CD4-positive, alpha-beta T cell treated with Interleukin-1 beta for 1 hour (primary cell): ENCODE results near the gene MAPK11.
A peak's percentile ranks its signal among the peaks of the same experiment; 100 is the strongest.

Experiments used
- DNase-seq, 2 donors: peaks; one replicate each; pipeline ENCODE4 v3.0.0-alpha.2; 2020 to 2022

Gene MAPK11

DNA sequence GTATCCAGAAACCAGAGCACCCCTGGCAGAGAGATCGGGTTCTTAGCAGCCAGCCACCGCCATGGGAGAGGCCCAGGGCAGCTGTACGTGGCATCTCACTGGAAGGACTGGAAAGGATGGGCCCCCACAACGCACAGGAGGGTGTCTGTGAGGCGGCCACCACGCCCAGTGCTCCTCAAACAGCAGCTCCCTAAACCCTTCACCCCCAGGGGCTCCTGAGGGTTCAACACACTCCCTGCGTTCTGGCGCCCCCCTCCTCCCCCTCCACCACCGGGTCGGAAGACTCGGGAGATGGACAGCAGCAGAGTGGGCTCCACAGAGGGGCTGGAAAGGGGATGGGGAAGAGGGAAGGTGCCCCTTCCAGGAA is 9.8 kb downstream of the MAPK11 start:
- no peak for DNase-seq

DNA sequence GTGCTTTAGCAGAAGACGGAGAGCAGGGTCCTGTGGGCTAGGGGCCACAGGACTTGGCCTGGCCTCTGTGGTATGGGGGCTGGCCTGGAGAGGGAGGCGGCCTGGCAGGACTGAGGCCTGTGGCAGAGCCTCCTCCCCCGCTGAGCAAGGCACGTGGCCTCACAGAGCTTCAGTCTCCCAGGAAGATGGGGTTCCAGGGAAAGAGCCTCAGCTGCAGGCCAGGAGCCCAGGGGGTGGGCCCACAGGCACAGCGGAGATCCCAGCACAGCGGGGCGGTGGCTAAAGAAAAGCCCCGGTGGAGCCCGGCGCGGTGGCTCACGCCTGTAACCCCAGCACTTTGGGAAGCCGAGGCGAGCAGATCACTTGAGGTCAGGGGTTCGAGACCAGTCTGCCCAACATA is 10.9 kb downstream of the MAPK11 start:
- no peak for DNase-seq

DNA sequence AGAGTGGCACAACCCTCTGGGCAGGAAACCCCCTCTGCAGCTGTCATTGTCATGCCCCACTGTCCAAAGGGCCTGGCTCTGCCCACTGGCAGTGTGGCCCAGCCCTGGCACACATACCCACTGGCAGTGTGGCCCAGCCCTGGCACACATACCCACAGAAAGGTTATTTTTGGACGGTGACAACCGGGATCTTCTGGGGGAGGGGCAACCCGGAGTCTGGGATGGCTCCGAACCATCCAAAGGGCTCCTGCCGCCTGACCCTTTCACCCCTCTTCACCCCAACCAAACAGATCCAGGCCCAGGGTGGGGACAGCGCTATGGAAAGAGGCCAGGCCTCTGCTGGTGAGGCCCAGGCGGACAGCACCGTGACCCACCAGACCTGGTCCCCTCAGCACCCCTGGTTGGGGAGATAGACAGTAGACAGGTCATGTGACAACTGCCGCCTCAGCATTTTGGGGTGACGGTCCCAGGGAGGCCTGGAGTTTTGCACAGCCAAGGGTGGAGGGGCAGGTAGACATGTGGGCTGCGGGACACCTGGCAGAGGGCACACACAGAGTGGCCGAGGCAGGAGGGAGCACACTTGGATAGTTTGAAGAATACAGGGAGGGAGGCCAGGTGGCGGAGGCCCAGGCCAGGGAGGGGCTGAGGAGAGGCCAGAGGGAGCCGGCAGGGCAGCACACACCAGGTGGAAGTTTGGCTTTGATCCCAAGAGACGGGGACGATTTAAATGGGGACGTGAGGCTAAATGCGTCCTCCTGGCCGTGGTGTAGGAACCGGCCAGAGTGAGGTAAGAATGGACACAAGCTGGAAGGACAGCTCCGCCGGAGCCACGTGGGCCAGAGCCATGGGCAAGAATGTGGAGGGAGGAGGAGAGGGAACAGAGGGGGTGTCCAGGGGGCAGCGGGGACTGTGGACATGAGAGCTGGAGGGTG is 11.6 kb downstream of the MAPK11 start:
- DNase-seq, result no peak

DNA sequence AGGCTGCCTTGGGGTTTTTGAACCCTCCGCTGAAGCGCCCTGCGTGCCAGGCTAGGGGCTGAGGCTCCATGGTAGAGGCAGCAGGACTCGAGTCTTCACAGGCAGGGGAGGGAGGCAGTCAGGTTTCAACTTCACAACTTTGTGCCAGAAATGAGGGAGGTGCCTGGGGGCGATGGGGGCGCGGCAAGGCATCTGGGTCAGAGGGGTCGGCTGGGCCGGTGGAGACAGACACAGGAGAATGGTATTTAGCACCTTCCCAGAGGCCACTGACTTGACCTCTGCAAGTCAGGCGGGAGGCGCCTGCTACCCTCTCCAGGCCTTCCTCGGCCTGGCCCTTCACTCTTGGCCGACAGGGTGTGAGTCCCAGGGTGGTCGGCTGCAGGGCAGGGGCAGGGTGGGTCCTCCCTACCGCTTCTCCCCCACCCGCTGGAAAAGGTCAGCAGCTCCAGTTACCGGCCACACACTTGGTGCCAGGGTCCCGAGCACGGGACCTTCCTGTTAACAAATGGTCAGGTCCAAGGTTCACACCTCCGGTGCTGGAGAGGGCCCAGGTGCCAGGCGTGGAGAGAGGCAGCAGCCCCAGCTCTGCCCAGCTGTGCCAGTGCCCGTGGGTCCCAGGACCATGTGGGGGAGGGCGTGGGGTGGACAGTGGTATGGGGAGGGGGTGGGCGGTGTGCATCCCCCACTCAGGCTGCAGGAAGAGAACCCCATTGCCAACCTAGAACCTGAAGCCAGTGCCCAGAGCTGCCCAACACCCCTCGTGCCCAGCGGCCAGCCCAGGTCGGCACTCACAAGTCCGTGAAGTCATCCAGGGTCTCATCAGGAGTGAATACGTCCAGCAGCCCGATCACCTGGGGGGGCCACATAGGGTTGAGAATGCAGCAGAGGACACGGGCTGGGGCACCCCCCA is 12.5 kb downstream of the MAPK11 start:
- DNase-seq, result no peak

DNA sequence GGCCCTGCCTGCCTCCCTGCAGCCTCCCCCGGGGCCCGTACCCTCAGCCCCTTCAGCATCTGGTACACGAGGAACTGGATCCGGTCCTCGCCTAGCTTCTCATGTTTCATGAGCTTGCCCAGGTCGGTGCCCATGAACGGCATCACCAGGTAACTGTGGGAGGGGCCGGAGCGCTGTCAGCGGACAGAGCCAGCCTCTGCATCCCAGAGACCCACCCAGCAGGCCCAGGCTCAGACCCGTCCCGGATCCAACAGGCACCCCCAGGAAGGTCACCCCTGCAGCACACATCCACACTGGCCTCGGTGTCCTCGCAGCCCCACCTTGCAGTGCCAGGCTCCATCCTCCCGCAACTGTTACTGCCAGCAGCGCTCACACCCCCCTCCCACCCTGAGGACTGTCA is 13.1 kb downstream of the MAPK11 start:
- DNase-seq, result no peak

- no peak for DNase-seq
Measured at GRCh38 chr22:50256258-50256862, 13.8 kb downstream of the MAPK11 start.

GRCh38 chr22:50255607-50256006 is 14.6 kb downstream of the MAPK11 start:
- no peak for DNase-seq

DNA sequence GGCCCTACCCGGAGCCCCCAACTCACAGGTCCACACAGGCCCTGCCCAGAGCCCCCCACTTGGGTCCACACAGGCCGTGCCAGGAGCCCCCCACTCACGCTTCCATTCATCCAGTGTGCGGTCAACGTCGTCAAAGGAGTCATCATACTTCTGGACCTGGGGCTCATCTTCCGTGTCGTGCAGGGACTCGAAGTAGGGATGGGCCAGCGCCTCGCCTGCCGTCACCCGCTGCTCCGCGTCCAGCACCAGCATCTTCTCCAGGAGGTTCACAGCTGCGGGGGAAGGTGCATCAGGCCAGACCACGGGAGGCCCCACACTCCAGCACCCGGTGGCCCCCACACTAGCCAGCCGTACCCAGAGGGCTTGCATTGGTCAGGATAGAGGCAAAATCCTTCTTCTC is 15.1 kb downstream of the MAPK11 start:
- no peak for DNase-seq

DNA sequence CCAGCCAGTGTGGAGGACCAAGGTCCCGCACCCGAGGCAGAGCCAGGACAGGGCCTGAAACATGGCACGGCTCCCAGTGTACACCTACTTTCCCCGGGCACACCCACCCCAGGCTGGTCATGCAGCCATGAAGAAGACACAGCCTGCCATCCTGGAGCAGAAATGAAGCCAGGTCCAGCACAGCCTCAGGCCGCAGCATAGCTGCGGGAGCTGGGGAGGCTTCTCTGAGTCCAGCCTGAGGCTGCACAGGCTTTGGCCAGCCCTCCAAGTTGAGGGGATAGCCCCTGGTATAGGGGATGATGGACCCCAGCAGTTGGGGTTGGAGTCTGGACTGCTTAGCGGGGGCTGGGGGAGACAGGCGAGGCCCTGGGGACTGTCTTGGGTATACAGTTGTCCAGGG is 16.2 kb downstream of the MAPK11 start:
- no peak for DNase-seq

- DNase-seq, result no peak
Measured at GRCh38 chr22:50253046-50253915, 16.9 kb downstream of the MAPK11 start.

DNA sequence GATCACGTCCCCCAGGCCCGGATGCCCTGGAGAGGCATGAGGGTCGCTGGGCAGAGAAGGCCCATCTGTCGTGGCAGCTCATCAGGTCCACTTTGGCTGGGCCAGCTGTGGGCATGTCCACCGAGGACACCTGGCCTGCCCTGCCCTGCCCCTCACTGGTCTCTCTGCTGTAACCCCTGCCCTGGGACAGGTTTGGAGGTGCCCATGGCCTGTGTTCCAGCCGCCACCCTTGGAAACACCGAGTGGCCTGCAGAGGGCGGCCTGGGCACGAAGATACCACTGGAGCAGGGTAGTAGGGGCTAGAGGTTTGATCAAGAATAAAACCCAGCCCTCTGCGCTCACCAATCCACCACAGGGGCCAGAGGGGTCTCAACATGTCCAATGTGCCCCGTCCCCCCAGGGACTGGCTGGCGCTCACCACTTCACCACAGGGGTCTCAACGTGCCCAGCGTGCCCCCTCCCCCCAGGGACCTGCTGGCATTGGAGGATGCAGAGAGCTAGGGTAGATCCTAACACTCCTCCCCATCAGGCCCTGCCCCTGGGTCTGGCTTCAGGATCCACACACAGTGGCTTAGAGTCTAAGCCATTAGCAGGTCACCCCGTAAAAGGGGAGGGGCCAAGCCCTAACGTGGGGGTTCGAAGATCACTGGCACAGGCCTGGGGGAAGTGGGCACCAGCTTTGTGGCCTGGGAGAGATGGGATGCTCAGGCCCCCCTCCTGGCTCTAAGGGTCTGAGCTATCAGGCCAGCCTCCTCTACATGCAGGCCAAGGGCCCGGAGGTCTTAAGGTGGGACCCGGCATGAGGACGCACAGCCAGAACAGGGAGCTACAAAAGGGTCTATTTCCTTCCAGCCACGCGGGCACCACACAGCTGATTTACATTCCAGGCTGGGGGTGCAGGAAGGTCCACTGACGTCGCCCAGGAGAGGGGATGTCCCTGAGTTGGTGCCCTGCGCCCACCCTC is 17.8 kb downstream of the MAPK11 start:
- DNase-seq, result peak; percentile 73 to 77

DNA sequence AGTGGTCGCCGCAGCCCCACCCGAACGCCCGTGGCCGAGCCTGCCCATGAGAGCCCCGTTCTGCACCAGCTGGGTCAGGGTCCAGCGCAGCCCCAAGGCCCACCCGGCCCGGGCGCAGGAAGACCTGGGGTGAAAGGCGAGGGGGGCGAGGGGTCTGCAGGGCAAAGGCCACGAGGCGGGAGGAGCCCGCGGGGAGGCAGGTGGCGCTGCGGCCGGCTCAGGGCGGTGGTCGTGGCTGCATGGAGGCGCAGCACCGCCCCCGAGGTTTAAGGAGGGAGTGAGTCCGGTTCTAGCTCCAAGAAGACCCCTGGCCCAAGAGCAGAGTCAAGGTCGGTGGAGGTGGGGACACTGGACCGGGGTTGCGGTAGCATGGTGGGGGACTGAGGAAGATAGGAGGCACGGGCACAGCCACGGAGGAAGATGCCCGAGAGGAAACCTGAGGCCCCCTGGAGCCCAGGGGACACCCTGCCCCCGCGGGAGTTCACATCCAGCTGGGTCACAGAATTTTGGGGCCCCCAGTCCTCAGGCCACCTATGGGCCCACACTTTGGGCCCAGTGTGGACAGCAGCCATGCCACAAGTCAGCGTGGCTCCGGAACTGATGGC is 18.6 kb downstream of the MAPK11 start:
- no peak for DNase-seq

DNA sequence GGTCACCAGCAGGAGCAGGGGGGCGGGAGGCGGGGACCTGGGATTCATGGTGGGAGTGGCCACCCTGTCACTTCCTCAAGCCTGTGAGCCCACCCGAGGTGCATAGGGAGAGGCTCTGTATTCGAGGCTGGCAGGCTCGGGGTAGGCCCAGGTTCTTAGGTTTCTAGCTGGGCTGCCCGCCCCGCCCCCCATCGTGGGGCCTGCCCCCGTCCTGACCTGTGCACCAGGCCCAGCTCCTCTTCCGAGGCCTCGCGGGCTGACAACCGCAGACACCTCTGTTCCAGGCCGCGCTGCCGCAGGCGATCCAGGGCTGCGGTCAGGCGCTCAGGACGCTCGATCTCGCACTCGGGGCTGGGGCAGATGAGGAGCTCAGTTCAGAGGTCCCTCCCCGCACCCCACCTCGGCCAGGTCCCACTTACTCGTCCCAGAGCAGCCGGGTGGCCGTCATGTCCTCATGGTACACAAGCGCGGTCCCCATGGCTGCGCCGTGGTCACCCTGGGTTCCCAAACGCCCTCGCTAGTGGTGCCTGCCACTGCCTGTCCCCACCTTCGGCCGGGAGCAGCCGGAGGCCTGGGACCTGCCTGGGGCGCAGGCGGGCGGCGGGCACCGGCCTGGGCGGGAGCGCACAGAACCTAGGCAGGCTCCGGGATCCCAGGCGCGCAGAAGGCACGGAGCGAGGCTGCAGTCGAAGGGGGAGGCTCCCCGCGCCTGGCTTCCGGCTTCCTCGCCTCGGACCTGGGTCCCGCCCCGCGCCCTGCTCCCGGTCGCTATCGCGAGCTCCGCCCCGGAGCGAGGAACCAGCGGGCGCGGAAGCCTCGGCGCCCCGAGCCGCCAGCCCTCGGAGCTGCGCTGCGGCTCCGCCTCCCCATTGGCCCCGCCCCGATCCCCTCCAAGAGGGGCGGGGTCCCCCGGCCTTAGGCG is 19.4 kb downstream of the MAPK11 start, which contains the start of gene HDAC10:
TSS of gene HDAC10 (minus strand) at position 711 of the 922 bp plus-strand sequence. CDS start at position 478, 233 bp downstream.
- DNase-seq, result peak; percentile 84 to 85

DNA sequence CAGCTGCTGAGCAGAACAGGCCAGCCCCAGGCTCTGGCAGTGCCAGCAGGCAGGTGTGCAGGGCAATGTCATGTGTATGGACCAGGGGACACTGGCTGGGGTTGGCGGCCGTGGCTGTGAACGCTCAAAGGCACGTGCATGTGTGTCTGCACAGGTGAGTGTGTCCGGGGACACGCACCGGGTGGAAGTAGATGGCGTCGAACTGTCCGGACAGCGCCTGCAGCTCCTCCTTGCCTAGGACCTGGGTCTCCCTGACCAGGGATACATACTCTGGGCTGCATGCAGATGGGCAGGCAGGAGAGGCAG is 20.0 kb downstream of the MAPK11 start:
- DNase-seq, result no peak

DNA sequence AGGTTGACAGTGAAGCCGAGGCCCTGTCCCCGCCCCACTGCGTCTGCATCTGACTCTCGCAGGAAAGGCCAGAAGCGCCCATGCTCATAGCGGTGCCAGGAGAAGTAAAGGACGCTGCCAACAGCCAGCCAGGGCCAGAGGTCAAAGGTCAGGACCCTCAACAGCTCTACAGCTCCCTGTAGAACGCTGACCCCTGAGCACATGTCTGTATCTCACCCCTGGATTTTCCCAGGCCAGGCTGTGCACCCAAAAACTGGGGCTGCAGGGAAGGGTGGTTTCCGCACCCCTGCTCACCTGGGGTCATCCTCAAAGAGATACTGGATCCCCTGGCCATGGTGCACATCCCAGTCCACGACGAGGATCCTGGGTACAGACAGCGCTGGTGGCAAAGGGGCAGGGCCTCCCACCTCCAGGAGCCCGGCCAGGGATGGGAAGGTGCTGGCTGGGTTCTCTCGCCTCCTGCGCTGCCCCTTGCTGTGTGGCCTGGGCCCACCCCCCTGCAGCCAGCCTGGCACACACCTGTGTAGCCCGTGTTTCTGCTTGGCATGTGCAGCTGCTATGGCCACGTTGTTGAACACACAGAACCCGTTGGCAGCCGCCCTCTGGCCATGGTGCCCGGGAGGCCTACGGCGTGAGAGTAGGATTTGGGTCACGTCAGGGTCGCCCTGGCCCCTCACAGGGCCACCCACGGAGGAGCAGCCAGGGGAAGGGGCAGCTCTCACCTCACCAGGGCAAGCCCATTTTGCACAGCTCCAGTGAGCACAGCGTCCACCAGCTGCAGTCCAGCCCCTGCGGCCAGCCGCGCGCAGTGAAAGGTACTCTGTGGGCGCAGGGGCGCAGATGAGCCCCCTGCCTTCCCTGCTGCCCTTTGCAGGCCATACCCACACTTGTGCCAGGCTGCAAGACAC is 20.6 kb downstream of the MAPK11 start:
- DNase-seq, result no peak

- no peak for DNase-seq
Measured at GRCh38 chr22:50248196-50249081, 21.7 kb downstream of the MAPK11 start.

GRCh38 chr22:50247748-50248147 is 22.4 kb downstream of the MAPK11 start:
- DNase-seq, result peak; percentile 78 to 81
